ENCODE data around the gene ARHGAP6. TPM values are rescaled to one million over a fixed set of nuclear protein-coding genes. Genes with fewer than 3 reads are reported as not detected.

ARHGAP6 gene
- total RNA-seq, 1 experiment from 2014 or later, result 0.10 TPM

GRCh38 chrX:11678158-11678557 lies 12.4 kb upstream of the ARHGAP6 start:
- ChIA-PET CTCF (interaction anchor here (1.0 kb wide), 1 partner anchor 60 kb away, joined by 3 read pairs; no protein-coding TSS in a partner anchor), POLR2A (no interaction called here), RAD21 (ENCODE audit: low non-redundant PET in 1 of 2, low total read pairs in 2 of 2, uncharacterized antibody in 2 of 2, unreplicated experiment in 2 of 2) (no interaction called here)
- Histone ChIP-seq H3K9me2 (ENCODE audit: insufficient read depth) (no peaks in the 10 kb centered on the region), H3K27me3 (ENCODE audit: insufficient read depth, low read length) (0 out of 2 replicates have a peak, but pooled peaks cover 2% of the 10 kb centered on the region), H3K36me3 (ENCODE audit: control insufficient read depth in 1 of 2, insufficient read depth in 2 of 2, low read length in 2 of 2) (no peaks in the 10 kb centered on the region), H3K4me1 (ENCODE audit: control insufficient read depth in 1 of 2, insufficient read depth in 2 of 2, low read length in 2 of 2) (no peaks in the 10 kb centered on the region), H3K4me3 (replicated peaks in 1 of 2; ENCODE audit: low read depth in 1 of 2, low read length in 2 of 2) (no peak overlapping the region), H3K4me2 (ENCODE audit: low read length) (no peak overlapping the region), H3K27ac (ENCODE audit: low read depth, low read length) (no peak overlapping the region), H2AFZ (ENCODE audit: low read depth, low read length, poor library complexity, severe bottlenecking) (no peak overlapping the region), H3K9me3 (ENCODE audit: control insufficient read depth in 1 of 2, insufficient read depth in 1 of 2, low read depth in 1 of 2, low read length in 2 of 2) (no peaks in the 10 kb centered on the region), H3K9ac (ENCODE audit: low read length) (no peak overlapping the region), H3K79me2 (ENCODE audit: insufficient read depth, low read length) (no peaks in the 10 kb centered on the region), H4K20me1 (ENCODE audit: insufficient read depth) (no peaks in the 10 kb centered on the region)
- no peak for DNase-seq (ENCODE audit: low read depth, low spot score)
- intact Hi-C loops (cut with micrococcal nuclease), result no loop called here
- no TSS peak for BruUV-seq (replicated peaks)
- TF ChIP-seq SP1 (IDR thresholded peaks at IDR 0.05; ENCODE audit: low read depth) (no peak), CTCF (IDR thresholded peaks at IDR 0.05 in 2 of 3, conservative IDR thresholded peaks at IDR 0.05 in 1 of 3; ENCODE audit: borderline replicate concordance in 1 of 3, insufficient read depth in 1 of 3, low read depth in 2 of 3, low read length in 2 of 3) (peak in 2 of 3 experiments; percentile 5 to 28; a peak in 2 of 6 replicates), ELF1 (IDR thresholded peaks at IDR 0.05; ENCODE audit: borderline replicate concordance, low read depth) (no peak), ZFX (IDR thresholded peaks at IDR 0.05) (no peak)
- ATAC-seq, result no peak

- H3K4me1 ChIP-seq (ENCODE audit: control insufficient read depth in 1 of 2, insufficient read depth in 2 of 2, low read length in 2 of 2), result no peaks in the 10 kb centered on the region
- no peak overlapping the region for H3K4me3 ChIP-seq (replicated peaks in 1 of 2; ENCODE audit: low read depth in 1 of 2, low read length in 2 of 2)
- 0 out of 2 replicates have a peak, but pooled peaks cover 2% of the 10 kb centered on the region for H3K27me3 ChIP-seq (ENCODE audit: insufficient read depth, low read length)
- no TSS peak for BruUV-seq (replicated peaks)
- H4K20me1 ChIP-seq (ENCODE audit: insufficient read depth), result no peaks in the 10 kb centered on the region
- no peak overlapping the region for H3K4me2 ChIP-seq (ENCODE audit: low read length)
- POLR2A ChIA-PET, result no interaction called here
- TF ChIP-seq TCF7L2 (IDR thresholded peaks at IDR 0.05; ENCODE audit: borderline replicate concordance, extremely low read depth, insufficient read depth, insufficient read length), result no peak
- no peak for TF ChIP-seq YY1 (IDR thresholded peaks at IDR 0.05; ENCODE audit: extremely low read depth, insufficient replicate concordance, low read depth, low read length)
- no peaks in the 10 kb centered on the region for H3K36me3 ChIP-seq (ENCODE audit: control insufficient read depth in 1 of 2, insufficient read depth in 2 of 2, low read length in 2 of 2)
- DNase-seq (ENCODE audit: low read depth, low spot score) (no peak), ATAC-seq (no peak)
- CTCF ChIA-PET, result no interaction called here
- no peaks in the 10 kb centered on the region for H3K9me2 ChIP-seq (ENCODE audit: insufficient read depth)
- no peaks in the 10 kb centered on the region for H3K79me2 ChIP-seq (ENCODE audit: insufficient read depth, low read length)
- no peak overlapping the region for H3K9ac ChIP-seq (ENCODE audit: low read length)
- no peaks in the 10 kb centered on the region for H3K9me3 ChIP-seq (ENCODE audit: control insufficient read depth in 1 of 2, insufficient read depth in 1 of 2, low read depth in 1 of 2, low read length in 2 of 2)
- H2AFZ ChIP-seq (ENCODE audit: low read depth, low read length, poor library complexity, severe bottlenecking), result no peak overlapping the region
- intact Hi-C loops (cut with micrococcal nuclease), result no loop called here
- RAD21 ChIA-PET (ENCODE audit: low non-redundant PET in 1 of 2, low total read pairs in 2 of 2, uncharacterized antibody in 2 of 2, unreplicated experiment in 2 of 2), result no interaction called here
- H3K27ac ChIP-seq (ENCODE audit: low read depth, low read length), result no peak overlapping the region
Observed at GRCh38 chrX:11672213-11672612, 6.5 kb upstream of the ARHGAP6 start.

Data from HCT116 (cell line).